Limb (tissue), 2 donors: ENCODE measurements around the gene MVP.
"Not testable (repeated sequence)": the region's sequence is repeated elsewhere in the genome, so short reads cannot be mapped to it uniquely, and the experiment has no call there.

ENCODE experiments used
- DNase-seq, 2 donors: peaks; one replicate each; pipeline ENCODE4 v3.0.0-alpha.2; 2016; ENCODE audit errors: extremely low spot score in 2 of 2

MVP gene

DNA sequence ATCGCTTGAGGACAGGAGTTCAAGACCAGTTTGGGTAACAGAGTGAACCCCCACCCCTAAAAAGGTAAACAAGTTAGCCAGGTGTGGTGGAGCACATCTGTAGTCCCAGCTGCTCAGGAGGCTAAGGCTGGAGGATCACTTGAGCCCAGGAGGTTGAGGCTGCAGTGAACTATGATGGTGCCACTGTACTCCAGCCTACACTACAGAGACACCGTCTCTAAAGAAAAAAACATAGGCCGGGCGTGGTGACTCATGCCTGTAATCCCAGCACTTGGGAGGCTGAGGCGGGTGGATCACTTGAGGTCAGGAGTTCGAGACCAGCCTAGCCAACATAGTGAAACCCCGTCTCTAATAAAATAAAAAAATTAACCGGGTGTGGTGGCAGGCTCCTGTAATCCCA is 48.8 kb downstream of the MVP start:
- not testable (repeated sequence) for DNase-seq

GRCh38 chr16:29871822-29872546 is 51.7 kb downstream of the MVP start:
- no peak for DNase-seq

DNA sequence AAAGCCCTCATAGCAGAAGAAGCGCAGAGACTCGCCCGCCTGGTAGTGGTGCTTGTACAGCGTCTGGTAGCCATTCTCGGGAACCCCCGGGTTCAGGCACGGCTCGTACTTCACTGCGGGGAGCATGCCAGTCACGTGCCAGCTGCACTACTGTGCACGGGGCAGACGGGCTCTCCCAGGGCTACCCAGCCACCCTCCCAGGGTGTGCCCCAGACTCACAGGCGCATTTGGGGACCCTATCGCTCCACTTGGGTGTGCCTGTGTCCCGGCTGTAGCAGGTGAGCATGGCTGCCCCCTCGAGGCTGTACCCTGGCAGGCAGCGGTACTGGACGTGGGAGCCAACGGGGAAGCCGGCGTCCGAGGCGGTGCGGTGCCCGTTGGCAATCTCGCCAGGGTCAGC is 53.1 kb downstream of the MVP start:
- no peak for DNase-seq

DNA sequence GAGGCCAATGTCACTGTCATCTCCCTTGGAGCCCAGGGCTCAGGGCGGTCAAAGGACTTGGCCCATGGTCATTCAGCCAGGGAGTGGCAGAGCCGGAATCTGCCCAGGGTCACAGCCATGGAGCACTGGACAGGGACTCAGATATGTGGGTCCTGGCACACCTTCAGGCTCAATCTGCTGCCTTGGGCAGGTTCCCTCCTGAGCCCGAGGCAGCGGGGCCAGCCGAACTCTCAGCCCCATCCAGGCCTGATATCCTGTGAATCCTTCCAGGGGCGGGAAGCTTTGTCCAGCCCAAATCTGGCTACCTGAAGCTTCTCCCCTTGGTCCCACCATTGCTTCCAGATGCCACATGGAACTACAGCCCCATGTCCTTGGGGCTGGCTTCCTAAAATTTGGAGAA is 54.9 kb downstream of the MVP start:
- DNase-seq = no peak

DNA sequence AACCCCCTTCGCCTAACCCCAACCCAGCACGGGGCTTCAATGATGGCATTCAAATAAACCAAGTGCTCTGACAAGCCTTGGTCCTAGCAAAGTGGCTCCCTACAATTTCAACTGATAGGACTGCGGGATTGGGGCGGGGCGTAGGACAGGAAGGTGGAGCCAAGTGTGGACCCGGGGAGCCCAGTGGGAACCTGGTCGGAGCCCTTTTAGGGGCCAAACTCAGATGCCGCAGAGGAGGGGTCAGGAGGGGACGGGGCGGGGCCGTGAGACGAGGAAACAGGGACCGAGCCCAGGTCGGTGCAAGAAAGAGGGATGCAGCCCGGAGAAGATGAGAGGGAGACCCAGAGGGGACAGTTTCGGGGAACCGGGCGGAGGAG is 55.9 kb downstream of the MVP start:
- no peak for DNase-seq

DNA sequence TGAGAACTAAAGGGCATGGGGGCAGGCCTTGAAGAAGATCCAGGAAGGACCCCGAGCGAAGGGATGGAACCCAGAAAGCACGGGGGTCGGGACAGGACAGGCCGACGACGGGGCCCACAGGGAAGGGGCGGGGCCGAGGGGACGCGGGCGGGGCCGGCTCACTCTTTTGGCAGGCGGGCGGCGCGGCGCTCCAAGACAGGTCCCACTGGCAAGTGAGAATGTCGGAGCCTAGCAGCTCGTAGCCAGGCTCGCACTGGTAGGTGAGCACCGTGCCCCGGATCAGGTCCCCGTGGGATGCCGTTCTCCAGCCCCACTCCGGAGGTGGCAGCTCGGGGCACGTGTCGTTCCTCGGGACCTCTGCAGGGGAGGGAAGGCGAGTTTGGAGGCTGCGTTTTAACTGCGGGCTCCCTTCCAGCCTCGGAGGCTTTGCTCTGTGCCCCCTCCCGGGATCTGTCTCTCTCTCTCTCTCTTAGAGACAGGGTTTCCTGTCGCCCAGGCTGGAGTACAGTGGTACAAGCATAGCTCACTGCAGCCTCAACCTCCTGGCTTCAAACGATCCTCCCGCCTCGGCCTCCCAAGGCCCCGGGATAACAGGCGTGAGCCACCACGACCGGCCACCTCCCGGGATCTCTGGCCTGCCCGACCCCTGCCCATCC is 56.5 kb downstream of the MVP start:
- no peak for DNase-seq

- DNase-seq = no peak
Measured at GRCh38 chr16:29877266-29877961, 57.2 kb downstream of the MVP start.

- DNase-seq = no peak
Measured at GRCh38 chr16:29878172-29878571, 57.9 kb downstream of the MVP start.

DNA sequence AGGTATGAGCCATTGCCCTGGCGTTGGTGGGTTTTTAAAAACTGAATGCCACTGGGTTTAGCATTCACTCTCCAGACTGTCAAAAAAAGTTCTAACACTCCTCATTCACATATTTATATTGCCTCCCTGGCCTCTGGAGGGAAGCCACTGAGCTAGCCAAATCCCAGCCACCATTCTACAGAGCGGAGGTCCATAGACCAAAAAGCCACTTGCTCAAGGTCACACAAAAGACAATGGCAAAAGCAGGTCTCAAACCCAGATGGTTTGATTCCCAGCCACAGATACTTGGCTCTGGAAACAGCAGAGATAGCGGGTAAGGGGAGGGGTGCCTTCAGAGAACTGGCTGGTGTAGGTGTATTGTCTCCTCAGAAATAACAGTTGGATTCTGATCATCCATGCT is 60.8 kb downstream of the MVP start:
- DNase-seq = no peak

DNA sequence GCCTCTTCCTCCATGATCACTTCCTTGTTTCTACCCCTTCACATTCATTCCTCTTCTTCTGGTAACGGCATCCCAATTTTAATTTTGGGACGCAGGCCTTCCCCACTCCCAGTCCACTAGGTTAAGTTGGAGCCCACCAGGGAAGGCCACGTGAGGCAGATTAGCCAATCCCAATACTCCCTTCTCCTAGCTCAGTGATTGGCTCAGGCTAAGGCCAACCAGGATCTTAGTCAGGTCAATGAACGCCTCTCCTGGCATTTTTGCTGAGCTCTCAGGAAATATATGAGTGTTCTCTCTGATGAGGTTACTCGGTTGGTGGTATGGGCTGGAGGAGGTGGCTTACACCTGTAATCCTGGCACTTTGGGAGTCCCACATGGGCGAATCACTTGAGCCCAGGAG is 63.7 kb downstream of the MVP start:
- DNase-seq = no peak

DNA sequence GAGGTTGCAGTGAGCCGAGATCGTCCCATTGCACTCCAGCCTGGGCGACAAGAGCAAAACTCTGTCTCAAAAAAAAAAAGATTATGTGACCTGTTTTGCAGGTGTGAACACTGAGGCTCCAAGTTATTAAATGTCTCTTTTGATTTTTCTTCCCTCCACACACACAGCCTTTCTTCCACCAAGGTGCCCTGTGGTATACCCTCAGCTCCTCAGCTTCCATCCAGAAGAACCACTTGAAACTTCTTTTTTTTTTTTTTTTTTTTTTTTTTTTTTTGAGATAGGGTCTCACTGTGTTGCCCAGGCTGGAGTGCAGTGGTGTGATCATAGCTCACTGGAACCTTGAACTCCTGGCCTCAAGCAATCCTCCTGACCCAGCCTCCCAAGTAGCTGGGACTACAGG is 69.1 kb downstream of the MVP start:
- not testable (repeated sequence) for DNase-seq

GRCh38 chr16:29891525-29892457 is 71.5 kb downstream of the MVP start:
- no peak for DNase-seq

DNA sequence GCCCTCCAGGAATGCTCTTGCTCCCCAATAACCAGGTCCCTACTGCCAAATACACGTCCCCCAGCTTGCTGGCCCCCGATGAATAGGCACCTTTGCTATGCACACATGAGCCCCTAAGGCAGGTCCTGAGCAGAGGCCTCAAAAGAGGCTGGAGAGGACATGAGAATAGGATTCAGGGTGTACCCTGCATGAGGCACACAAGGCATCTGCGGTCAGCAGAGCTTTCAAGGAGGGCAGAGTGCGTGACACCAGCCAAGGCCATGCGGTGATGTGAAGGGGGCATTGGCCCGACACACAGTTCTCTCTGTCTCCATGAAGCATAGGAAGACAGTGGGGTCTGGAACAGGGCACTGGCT is 72.2 kb downstream of the MVP start:
- no peak for DNase-seq

DNA sequence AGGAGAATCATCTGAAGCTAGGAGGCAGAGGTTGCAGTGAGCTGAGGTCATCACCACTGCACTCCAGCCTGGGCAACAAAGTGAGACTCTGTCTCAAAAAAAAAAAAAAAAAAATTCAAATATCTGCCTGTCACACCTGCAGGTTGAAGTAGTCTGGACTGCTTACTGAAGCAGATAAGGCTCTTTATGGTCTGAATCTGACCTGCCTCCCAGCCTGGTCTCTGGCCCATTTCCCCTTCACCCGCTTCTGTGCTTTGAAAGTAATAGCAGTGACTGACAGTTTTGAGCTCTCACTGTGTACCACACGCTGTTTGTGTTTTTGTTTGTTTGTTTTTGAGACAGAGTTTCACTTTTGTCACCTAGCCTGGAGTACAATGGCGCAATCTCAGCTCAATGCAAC is 73.3 kb downstream of the MVP start:
- no peak for DNase-seq

DNA sequence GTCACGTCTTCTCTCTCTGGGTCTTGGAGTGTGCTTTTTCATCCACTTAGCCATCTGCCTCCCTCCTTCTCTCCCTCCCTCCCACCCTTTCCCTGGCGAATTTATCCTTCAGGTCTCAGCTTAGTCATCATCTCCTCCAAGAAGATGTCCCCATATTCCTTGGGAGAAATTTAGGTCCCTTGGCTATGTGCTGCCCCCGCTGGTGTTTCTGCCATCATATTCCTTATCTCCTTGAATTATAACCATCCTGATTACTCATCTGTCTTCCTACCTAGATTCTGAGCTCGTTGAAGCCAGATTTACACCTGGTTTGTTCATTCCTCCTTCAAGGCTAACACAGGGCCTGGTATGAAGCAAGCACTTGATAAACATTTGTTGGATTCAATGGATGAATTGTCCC is 74.1 kb downstream of the MVP start:
- DNase-seq = no peak

DNA sequence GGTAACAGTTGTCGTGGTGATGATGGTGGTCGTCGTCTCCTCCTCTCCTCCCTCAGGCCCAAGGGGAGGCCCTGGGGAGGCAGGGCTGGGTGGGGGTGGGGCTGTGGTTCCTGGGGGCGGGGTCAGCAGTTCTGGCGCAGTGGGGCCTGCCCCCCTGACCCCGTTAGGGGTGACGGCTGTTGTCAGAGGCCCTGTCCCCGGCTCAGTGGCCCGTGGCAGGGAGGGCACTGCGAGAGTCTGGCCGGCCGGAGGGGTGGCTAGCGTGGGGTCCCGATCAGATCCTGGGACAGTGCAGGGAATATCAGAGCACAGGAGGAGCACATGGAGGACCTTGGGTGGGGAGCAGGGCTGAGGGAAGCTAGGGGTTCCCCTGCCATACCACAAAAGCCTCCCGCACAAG is 76.6 kb downstream of the MVP start:
- DNase-seq = no peak

DNA sequence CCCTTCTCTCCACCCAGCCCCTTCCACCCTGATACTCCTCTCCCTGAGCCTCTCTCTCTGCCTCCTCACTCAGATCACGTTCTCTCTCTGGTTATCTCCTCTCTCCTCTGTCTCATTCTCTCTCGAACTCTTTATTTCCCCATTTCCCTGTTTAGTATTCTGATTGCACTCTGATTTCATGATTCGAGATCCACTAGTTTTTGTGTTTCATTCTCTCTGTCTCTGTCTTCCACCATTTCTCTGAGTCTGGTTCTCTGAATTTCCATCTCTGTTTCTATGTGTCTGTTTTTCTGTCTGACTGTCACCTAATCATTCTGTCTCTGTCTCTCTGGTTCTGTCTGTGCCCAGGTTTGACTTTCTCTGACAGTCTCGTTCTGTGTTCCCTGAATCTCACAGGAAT is 77.1 kb downstream of the MVP start:
- no peak for DNase-seq
